SK-N-SH (cell line): ENCODE results near the gene FRAS1.

Source experiments
- CTCF ChIP-seq: fragments of 200-600 bp; sonication (generic); IDR thresholded peaks from 2 replicates; pipeline ENCODE4 v1.6.1; 2017; ENCODE audit warnings: antibody characterized with exemption, mild to moderate bottlenecking, moderate library complexity
- IRF3 ChIP-seq: fragments of 150-350 bp; IDR thresholded peaks from 2 replicates; pipeline ENCODE4 v1.6.1; 2016; ENCODE audit warnings: mild to moderate bottlenecking, low read depth, low read length

- TF ChIP-seq CTCF = no peak
- no peak for TF ChIP-seq IRF3
Observed at GRCh38 chr4:78343682-78344081, 286.6 kb downstream of the FRAS1 start.
